ENCODE data around the gene CCDC141.
A peak's percentile ranks its signal among the peaks of the same experiment; 100 is the strongest.

CCDC141 gene

GRCh38 chr2:178865146-178865936 is 184.6 kb downstream of the CCDC141 start:
- TF ChIP-seq POLR2A (IDR thresholded peaks at IDR 0.05; ENCODE audit: low read depth, low read length) = no peak
- FAIRE-seq = peak; percentile 73
- no peak for DNase-seq (ENCODE audit: insufficient read length, low spot score)

DNA sequence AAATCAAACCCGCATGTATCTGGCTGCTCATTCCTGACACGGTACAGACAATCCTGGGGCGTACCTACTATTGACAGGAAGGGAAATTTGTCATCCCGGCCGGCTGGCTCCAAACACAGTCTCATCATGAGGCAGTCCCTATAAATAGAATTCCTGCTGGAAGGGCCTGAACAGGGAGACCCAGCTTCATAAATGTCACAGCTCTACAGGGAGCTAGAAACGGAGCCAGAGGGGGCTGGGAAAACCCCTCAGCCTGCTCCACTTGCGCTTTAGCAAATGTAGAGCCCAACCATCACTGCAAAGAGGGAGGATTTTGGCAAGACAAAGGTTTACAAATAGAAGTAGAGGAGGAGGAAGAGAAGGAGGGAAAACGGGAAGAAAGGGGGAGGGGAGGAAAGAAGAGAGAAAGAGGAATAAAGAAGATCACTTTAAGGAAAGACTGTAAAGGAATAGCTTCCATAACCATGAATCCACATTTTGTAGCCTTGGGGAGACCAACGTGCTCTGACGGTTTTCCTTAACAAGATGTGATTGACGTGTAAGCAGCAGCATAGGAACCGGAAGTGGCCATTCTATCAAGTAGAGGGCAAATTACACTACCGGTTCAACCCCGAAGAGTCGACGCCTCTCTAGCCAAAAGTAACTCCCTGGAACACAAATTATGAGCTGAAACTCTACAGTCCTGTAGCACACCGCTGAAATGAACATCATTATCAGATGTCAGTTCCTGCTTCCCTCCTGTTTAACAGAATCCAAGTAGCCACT is 185.9 kb downstream of the CCDC141 start:
- no peak for TF ChIP-seq POLR2A (IDR thresholded peaks at IDR 0.05; ENCODE audit: low read depth, low read length)
- DNase-seq (ENCODE audit: insufficient read length, low spot score) = peak; percentile 16
- peak; percentile 91 for FAIRE-seq

- DNase-seq (ENCODE audit: insufficient read length, low spot score) = no peak
- FAIRE-seq = peak; percentile 11
- TF ChIP-seq POLR2A (IDR thresholded peaks at IDR 0.05; ENCODE audit: low read depth, low read length) = no peak
Measured at GRCh38 chr2:178863130-178863855, 186.6 kb downstream of the CCDC141 start.

GRCh38 chr2:178860551-178860950 is 189.4 kb downstream of the CCDC141 start:
- TF ChIP-seq POLR2A (IDR thresholded peaks at IDR 0.05; ENCODE audit: low read depth, low read length) = no peak
- FAIRE-seq (no peak), DNase-seq (ENCODE audit: insufficient read length, low spot score) (no peak)

DNA sequence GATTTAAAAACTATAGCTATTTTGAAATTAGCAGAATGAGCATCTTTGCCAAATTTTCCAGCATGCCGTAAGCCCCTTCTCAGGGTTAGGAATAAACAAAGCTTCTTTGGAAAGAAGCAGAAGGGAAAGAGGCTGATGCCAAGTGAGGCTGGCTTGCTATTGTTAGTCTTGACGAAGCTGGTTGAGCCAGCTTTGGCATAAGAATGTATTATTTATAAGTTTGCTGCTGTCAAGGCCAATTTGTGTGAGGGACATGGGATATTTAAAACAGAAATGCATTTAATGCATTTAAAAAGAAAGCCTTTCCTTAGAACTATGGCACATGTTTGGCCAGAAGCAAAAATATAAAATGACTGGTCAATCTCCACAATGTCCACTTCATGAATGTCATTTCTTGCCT is 190.2 kb downstream of the CCDC141 start:
- DNase-seq (ENCODE audit: insufficient read length, low spot score) = no peak
- no peak for TF ChIP-seq POLR2A (IDR thresholded peaks at IDR 0.05; ENCODE audit: low read depth, low read length)
- FAIRE-seq = no peak

DNA sequence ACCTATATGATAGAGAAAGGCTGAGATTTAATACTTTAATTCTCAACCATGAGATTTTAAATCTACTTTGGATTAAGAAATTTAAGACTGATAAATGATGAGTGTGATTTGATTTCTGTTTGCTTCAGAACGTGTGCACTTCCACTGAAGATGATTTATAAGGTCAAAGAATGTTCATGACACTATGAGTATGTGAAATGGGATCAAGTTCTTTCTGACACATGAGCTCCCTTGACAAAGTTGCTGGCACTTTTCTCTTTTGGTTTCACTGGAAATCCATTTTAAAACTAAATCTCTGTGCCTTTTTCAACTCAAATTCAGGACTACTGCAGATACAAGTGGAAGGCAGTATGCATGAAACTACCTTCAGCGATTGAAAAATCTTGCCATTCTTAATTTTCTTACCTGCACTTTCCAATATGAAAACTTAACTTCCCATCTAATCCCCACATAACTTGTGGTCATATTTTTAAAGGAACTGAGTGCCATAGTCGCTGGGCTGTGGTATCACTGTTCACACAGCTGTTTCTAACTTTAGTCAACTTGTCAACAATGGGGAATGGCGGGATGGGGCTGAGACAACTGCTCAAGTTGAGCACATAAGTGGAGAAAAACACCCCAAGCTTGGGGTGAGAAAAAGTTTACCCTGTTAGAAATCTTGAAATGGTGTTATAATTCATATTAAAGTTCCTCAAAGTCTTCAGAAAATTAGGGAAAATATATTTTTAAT is 190.9 kb downstream of the CCDC141 start:
- DNase-seq (ENCODE audit: insufficient read length, low spot score) (no peak), FAIRE-seq (peak; percentile 69)
- TF ChIP-seq POLR2A (IDR thresholded peaks at IDR 0.05; ENCODE audit: low read depth, low read length) = no peak

DNA sequence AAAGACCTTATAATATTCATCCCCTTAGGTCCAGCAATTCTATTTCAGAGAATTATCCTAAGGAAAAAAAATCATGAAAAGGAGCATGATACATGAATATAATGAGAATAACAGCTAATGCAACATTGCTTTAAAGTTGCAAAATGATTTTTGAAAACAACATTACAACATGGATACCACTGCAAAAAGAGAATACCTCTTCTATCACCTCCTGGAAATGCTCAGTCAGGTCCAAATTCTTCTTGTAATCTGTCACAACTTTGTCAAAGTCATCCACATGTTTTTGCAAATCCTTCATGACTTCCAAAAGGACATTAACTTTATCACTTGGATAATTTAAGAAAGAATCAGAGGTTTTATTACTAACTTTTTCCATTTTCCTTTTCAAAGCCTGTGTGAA is 194.8 kb downstream of the CCDC141 start:
- FAIRE-seq (no peak), DNase-seq (ENCODE audit: insufficient read length, low spot score) (no peak)
- TF ChIP-seq POLR2A (IDR thresholded peaks at IDR 0.05; ENCODE audit: low read depth, low read length) = no peak

GRCh38 chr2:178848335-178848734 is 201.6 kb downstream of the CCDC141 start:
- no peak for TF ChIP-seq POLR2A (IDR thresholded peaks at IDR 0.05; ENCODE audit: low read depth, low read length)
- FAIRE-seq = no peak
- DNase-seq (ENCODE audit: insufficient read length, low spot score) = no peak

- FAIRE-seq (peak; percentile 88), DNase-seq (ENCODE audit: insufficient read length, low spot score) (no peak)
- TF ChIP-seq POLR2A (IDR thresholded peaks at IDR 0.05; ENCODE audit: low read depth, low read length) = no peak
Measured at GRCh38 chr2:178846458-178846802, 203.5 kb downstream of the CCDC141 start.

- FAIRE-seq (peak; percentile 88), DNase-seq (ENCODE audit: insufficient read length, low spot score) (no peak)
- TF ChIP-seq POLR2A (IDR thresholded peaks at IDR 0.05; ENCODE audit: low read depth, low read length) = no peak
Measured at GRCh38 chr2:178845566-178846457, 204.1 kb downstream of the CCDC141 start.

GRCh38 chr2:178844701-178845100 is 205.2 kb downstream of the CCDC141 start:
- FAIRE-seq (no peak), DNase-seq (ENCODE audit: insufficient read length, low spot score) (no peak)
- TF ChIP-seq POLR2A (IDR thresholded peaks at IDR 0.05; ENCODE audit: low read depth, low read length) = no peak

- no peak for DNase-seq (ENCODE audit: insufficient read length, low spot score)
- FAIRE-seq = no peak
- TF ChIP-seq POLR2A (IDR thresholded peaks at IDR 0.05; ENCODE audit: low read depth, low read length) = no peak
Measured at GRCh38 chr2:178844269-178844668, 205.7 kb downstream of the CCDC141 start.

DNA sequence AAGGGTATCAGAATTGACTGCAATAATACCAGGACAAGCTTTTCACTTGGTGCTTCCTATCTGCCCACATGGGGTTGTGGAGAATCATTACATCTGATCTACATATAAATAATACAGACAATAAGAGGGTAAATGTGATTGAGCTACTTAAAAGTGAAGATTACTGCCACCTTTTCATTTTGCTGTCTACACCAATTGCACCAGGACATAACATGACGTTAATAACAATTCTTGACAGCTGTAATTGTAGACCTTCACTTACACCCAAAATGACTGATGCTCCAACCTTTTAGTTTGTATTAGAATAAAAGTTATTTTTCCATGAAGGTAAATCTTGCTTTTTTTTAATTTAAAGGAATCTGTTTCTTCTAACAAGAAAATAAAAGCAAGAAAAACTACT is 206.2 kb downstream of the CCDC141 start:
- TF ChIP-seq POLR2A (IDR thresholded peaks at IDR 0.05; ENCODE audit: low read depth, low read length) = no peak
- no peak for DNase-seq (ENCODE audit: insufficient read length, low spot score)
- FAIRE-seq = no peak

All from H54 (cell line).